HUES6 (cell line): ENCODE results near the gene PURA.

ENCODE experiments used
- H3K27ac ChIP-seq: 2 replicates; pipeline ENCODE4 v1.7.0; 2013; ENCODE audit warnings: low read depth, mild to moderate bottlenecking, low read length, inconsistent platforms
- H3K27me3 ChIP-seq: 2 replicates; pipeline ENCODE4 v1.6.1; 2013; ENCODE audit warnings: low read length; ENCODE audit not compliant: control insufficient read depth, insufficient read depth
- H3K36me3 ChIP-seq: 2 replicates; pipeline ENCODE4 v1.6.1; 2013; ENCODE audit warnings: low read length; ENCODE audit not compliant: control insufficient read depth, insufficient read depth
- H3K4me1 ChIP-seq: 2 replicates; pipeline ENCODE4 v1.6.1; 2013; ENCODE audit warnings: low read length; ENCODE audit not compliant: control insufficient read depth, insufficient read depth
- H3K4me3 ChIP-seq: 2 replicates; pipeline ENCODE4 v1.5.1; 2013; ENCODE audit warnings: low read depth, low read length
- H3K9ac ChIP-seq: one replicate; pipeline ENCODE4 v1.6.1; 2013; ENCODE audit warnings: mild to moderate bottlenecking, low read length
- H3K9me3 ChIP-seq: 2 replicates; pipeline ENCODE4 v1.6.1; 2013; ENCODE audit warnings: low read depth, low read length; ENCODE audit not compliant: control insufficient read depth, insufficient read depth

PURA gene

DNA sequence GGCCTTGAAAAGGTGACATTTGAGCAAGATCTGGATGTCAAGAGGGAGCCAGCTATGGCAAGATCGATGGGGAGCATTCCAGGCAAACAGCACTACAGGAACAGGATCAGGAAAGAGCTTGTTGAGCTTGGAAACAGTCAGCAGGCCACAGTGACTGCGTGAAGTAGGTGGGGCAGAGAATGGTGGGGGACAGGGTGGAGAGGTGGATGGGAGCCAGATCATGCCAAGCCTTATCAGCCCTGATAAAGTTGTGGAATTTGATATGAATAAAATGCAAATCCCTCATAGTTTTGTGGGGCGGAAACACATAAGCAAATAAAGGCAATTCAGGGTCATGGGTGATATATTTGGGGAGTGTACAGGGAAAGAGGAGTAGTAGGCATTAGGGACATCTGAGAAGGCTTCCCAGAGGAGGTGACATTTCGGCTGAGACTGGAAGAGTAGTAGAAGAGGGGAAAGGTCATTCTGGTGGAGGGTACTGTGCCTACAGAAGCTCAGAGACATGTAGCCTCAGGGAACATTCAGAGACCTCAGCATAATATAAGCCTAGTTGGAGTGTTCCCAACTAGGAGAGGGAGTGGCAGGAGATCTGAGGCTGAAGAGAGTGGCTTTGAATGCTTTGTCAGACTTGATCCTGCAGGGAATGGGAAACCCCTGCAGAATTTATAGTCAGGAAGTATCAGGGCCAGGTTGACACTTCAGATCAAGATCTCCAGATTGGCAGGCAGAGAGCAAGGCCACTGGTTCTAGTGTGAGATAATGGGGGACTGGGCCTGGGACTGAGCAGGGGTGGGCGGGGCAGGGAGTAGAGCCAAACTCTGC is 51.4 kb downstream of the PURA start:
- H3K9ac ChIP-seq, result no peak overlapping the region
- no peak overlapping the region for H3K27ac ChIP-seq
- peaks cover 10% of the 10 kb centered on the region; the same call in 1 of the 2 replicates for H3K4me1 ChIP-seq
- H3K4me3 ChIP-seq, result no peak overlapping the region
- no peaks in the 10 kb centered on the region for H3K36me3 ChIP-seq
- no peaks in the 10 kb centered on the region for H3K9me3 ChIP-seq
- H3K27me3 ChIP-seq, result no peaks in the 10 kb centered on the region

DNA sequence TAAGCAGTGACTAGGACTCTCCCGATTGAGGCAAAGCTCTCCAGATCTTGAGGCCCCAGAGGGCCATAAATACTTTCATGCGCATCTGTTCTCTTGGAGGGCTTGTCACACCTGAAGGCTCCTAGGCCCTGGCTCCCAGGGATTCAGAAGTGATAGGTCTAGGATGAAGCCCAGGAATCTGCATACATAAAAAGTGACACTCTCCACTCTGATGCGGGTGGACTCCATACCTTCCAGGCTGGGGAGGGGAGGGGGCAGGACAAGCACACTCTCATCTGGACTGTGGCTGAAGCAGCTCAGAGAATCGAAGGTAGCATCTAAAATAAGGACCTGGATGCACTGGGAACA is 52.0 kb downstream of the PURA start:
- Histone ChIP-seq H3K36me3 (no peaks in the 10 kb centered on the region), H3K27ac (no peak overlapping the region), H3K9me3 (no peaks in the 10 kb centered on the region), H3K4me1 (peaks cover 10% of the 10 kb centered on the region; the same call in 1 of the 2 replicates), H3K4me3 (no peak overlapping the region), H3K9ac (no peak overlapping the region), H3K27me3 (no peaks in the 10 kb centered on the region)

DNA sequence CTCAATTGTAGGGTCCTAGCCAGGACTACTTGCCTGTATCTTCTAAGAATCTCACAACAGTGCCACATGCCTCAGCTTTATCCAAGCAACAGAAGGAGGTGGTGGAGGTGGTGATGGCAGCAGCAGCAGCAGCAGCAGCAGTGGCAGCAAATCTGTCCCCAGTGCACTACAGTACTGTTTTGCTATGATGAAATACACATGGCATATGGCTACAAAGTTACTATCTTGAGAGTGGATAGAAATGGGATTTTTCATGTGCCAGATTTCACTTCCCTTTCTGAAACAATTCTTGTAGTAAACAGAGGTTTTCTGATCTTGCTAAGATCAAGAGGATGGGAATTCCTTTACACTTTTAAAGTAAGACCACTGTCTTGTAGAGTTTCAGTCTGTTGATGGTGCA is 53.0 kb downstream of the PURA start:
- Histone ChIP-seq H3K9ac (no peak overlapping the region), H3K9me3 (no peaks in the 10 kb centered on the region), H3K27me3 (no peaks in the 10 kb centered on the region), H3K36me3 (no peaks in the 10 kb centered on the region), H3K4me3 (no peak overlapping the region), H3K27ac (no peak overlapping the region), H3K4me1 (peaks cover 10% of the 10 kb centered on the region; the same call in 1 of the 2 replicates)

DNA sequence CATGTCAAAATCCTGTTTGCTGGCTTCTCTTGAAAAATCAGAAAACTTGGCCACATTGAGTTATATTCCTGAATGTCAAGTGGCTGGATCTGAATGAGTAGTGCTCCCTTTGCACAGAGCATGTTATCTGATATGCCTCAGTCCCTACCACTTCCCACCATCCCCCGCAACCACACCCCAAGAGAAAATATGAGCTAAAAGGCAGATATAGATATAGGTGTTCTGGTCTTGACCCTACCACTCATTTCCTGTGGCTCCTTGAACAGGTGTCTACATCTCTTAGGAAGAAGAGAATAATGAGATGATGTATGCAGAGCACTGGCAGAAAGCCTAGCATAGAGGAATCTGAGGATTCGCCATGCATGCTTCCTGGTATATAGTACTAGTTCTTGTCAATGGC is 54.5 kb downstream of the PURA start:
- H3K27me3 ChIP-seq, result no peaks in the 10 kb centered on the region
- no peak overlapping the region for H3K4me3 ChIP-seq
- peaks cover 10% of the 10 kb centered on the region; the same call in 1 of the 2 replicates for H3K4me1 ChIP-seq
- H3K36me3 ChIP-seq, result no peaks in the 10 kb centered on the region
- no peaks in the 10 kb centered on the region for H3K9me3 ChIP-seq
- H3K9ac ChIP-seq, result no peak overlapping the region
- H3K27ac ChIP-seq, result no peak overlapping the region

DNA sequence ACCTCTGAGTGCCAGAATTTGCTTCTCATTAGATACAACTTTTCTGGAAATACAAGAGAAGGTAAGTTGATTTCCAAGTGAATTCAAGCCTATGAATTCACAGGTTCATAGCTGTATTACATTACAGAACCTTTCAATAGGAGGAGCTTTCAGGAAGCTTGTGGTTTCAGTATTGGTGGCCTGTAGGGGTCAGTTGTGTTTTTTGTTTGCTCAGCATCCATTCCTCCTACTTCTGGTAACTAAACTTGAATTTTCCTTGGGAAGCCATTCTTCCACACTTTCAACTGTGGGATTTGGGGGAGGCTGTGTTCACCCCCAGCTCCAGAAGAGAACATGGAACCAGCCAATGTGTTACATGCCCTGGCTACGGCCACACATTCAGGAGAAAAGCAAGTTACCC is 55.5 kb downstream of the PURA start:
- Histone ChIP-seq H3K27me3 (no peaks in the 10 kb centered on the region), H3K9ac (no peak overlapping the region), H3K9me3 (no peaks in the 10 kb centered on the region), H3K27ac (no peak overlapping the region), H3K4me3 (no peak overlapping the region), H3K4me1 (peaks cover 12% of the 10 kb centered on the region; the same call in 1 of the 2 replicates), H3K36me3 (no peaks in the 10 kb centered on the region)

DNA sequence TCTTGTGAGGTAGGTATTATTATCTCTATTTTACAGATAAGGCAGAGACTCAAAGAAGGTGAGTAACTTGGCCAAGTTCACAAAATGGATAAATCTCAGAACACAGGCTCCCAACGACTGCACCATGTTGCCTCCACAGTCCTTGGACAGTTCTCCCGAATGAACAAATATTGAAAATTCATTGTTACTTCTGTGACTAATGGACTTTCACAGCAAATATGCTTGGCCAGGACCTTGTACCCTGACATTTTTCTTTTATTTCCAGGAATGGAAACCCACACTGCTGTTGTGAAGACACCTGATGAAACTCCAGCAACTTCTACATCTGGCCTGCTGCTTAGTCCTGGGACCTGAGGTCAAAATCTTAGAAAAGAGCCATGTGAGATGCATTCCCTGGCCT is 58.6 kb downstream of the PURA start:
- Histone ChIP-seq H3K27me3 (no peaks in the 10 kb centered on the region), H3K9me3 (no peaks in the 10 kb centered on the region), H3K36me3 (no peaks in the 10 kb centered on the region), H3K4me1 (peaks cover 4% of the 10 kb centered on the region; the same call in 1 of the 2 replicates), H3K27ac (no peak overlapping the region), H3K4me3 (no peak overlapping the region), H3K9ac (no peak overlapping the region)

DNA sequence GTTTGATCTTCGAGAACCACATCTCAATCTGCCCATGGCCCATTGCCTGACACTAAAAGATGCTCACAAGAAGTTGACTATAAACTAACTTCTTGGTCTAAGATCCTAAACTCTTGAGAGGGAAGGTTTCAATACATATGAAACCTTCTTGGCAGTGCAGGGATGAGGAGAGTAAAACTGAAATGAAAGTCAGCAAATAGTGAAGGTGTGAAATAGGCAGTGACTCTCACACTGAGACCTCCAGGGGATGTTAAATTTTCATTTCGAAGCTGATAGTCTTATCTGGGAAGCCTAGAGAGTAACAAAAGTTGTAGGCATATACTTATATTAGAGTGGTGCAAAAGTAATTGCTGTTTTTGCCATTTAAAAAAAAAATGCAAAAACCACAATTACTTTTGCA is 60.1 kb downstream of the PURA start:
- no peak overlapping the region; the same call in 1 of the 2 replicates for H3K4me3 ChIP-seq

DNA sequence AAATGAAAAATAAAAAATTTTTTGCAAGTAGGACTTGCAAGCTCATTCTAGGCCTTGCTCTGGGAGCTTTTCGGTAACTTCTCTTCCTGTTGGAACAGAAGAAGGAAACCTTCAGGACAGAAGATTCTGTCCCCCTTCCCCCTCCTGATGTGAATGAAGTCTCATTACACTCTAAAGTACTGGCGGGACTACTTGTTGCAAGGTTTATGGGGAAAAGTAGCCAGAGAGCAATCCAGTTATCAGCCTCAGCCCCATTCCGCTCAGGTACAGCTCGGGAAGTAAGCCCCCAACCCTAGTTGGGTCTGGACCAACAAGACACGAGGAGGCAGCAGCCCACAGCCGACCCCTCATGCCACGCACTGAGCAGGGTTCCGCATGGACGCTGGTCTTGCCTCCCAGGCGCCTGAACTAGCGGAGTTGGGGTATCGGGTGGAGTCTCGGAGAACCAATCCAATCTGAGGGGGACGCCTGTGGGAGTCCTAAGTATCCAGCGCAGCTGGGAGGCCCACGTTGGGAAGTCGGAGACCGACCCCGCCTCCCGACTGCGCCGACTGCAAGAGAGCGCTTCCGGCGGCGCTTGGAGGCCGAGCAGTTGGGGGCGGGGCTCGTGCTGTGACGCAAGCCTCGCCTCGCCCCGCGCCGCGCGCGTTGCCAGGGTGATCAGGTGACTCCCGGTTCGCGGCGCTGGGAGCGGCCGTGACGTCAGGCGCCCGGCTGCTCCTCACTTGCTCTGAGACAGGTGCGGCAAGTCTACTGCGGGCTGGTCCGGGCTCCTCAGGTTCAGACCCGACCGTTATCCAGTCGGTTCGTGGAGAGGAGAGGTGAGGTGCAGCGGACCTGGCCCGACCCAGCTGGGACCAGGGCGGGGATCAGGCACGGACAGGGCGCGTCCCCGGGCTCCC is 60.8 kb downstream of the PURA start, which contains the start of gene CYSTM1:
TSS of gene CYSTM1 (plus strand) at position 724 of the 902 bp plus-strand sequence. CDS start 19,278 bp downstream, outside the sequence.
- peaks cover 4% of the 10 kb centered on the region; the same call in 1 of the 2 replicates for H3K4me1 ChIP-seq
- peak within 1 kb of the TSS; percentile 82 for H3K4me3 ChIP-seq
- H3K27me3 ChIP-seq, result no peaks in the 10 kb centered on the region
- no peaks in the 10 kb centered on the region for H3K36me3 ChIP-seq
- H3K9ac ChIP-seq, result peak within 1 kb of the TSS; percentile 88
- no peaks in the 10 kb centered on the region for H3K9me3 ChIP-seq
- peak within 1 kb of the TSS; percentile 41; the same call in 1 of the 2 replicates for H3K27ac ChIP-seq

More for the DNA sequence above, 60.1 kb downstream of the PURA start:
- peaks cover 4% of the 10 kb centered on the region; the same call in 1 of the 2 replicates for H3K4me1 ChIP-seq
- H3K27me3 ChIP-seq, result no peaks in the 10 kb centered on the region
- no peaks in the 10 kb centered on the region for H3K36me3 ChIP-seq
- H3K9ac ChIP-seq, result no peak overlapping the region
- no peaks in the 10 kb centered on the region for H3K9me3 ChIP-seq
- H3K27ac ChIP-seq, result no peak overlapping the region
